Small intestine (tissue), 7 donors: Measurements from ENCODE around the gene KLK1. TPM values are rescaled to one million over a fixed set of nuclear protein-coding genes. Genes with fewer than 3 reads are reported as not detected.
"Not testable (repeated sequence)": the region's sequence is repeated elsewhere in the genome, so short reads cannot be mapped to it uniquely, and the experiment has no call there.

ENCODE experiments used
- DNase-seq, 2 donors: peaks; one replicate each; pipeline versions ENCODE4 v3.0.0 to v3.0.0-alpha.2; 2013
- FAIRE-seq: peaks from 2 replicates; lab custom pipeline; 2012; peaks lifted over from hg19 to GRCh38; lab: Jason Lieb, UNC
- H3K27ac ChIP-seq, 3 donors: one replicate each; pipeline ENCODE4 v1.5.1; 2013; ENCODE audit warnings: low read length in 2 of 3, mild to moderate bottlenecking in 2 of 3, control low read depth in 1 of 3, inconsistent platforms in 1 of 3, low read depth in 1 of 3, moderate library complexity in 1 of 3
- H3K27me3 ChIP-seq, 3 donors: one replicate each; pipeline ENCODE4 v1.6.1; 2013; ENCODE audit warnings: low read length in 3 of 3, inconsistent platforms in 1 of 3; ENCODE audit not compliant: control insufficient read depth in 3 of 3, insufficient read depth in 3 of 3
- H3K36me3 ChIP-seq, 3 donors: one replicate each; pipeline ENCODE4 v1.6.1; 2013; ENCODE audit warnings: low read length in 3 of 3, inconsistent platforms in 1 of 3, low read depth in 1 of 3, mild to moderate bottlenecking in 1 of 3, moderate library complexity in 1 of 3; ENCODE audit not compliant: control insufficient read depth in 3 of 3, insufficient read depth in 2 of 3
- H3K4me1 ChIP-seq, 3 donors: one replicate each; pipeline ENCODE4 v1.6.1; 2013; ENCODE audit warnings: low read length in 2 of 3, inconsistent platforms in 1 of 3, low read depth in 1 of 3, mild to moderate bottlenecking in 1 of 3, moderate library complexity in 1 of 3; ENCODE audit not compliant: control insufficient read depth in 3 of 3, insufficient read depth in 2 of 3
- H3K4me3 ChIP-seq, 3 donors: one replicate each; pipeline ENCODE4 v1.5.1; 2013; ENCODE audit warnings: low read length in 3 of 3, control low read depth in 1 of 3, inconsistent platforms in 1 of 3, low read depth in 1 of 3, mild to moderate bottlenecking in 1 of 3, moderate library complexity in 1 of 3
- H3K9me3 ChIP-seq, 2 donors: one replicate each; pipeline ENCODE4 v1.6.1; 2013; ENCODE audit warnings: low read depth in 1 of 2, low read length in 1 of 2; ENCODE audit not compliant: control insufficient read depth in 2 of 2, insufficient read depth in 1 of 2
- WGBS, 3 donors: extraction: QIAGEN DNeasy Blood & Tissue Kit; methylation state at CpG; one replicate each; pipeline ENCODE4 v1.1.7; 2013; 5-methylcytosine and 5-hydroxymethylcytosine counted together
- polyA plus RNA-seq, 4 donors: library from polyadenylated mRNA; stranded (reverse) in 3 of 4; unstranded in 1 of 4; fragments of 200-250 nt in 3 of 4; fragments of 120-200 nt in 1 of 4; gene quantifications; one replicate each; pipeline versions ENCODE4 v1.2.1 to v1.2.3, GENCODE V29; 2013
- donor health status: healthy with polysubstance abuse.
- donor health status: control.
- donor health status: control.
- donor health status: Bipolar disorder and iron deficiency.
- donor health status: healthy.

The KLK1 gene
- polyA plus RNA-seq, 4 donors = 12.5 to 48.9 (median 29.8) TPM

- no peaks in the 10 kb centered on the region for H3K9me3 ChIP-seq
- H3K36me3 ChIP-seq = peaks cover 0 to 6% (median 0%) of the 10 kb centered on the region in 3 donors
- WGBS, 3 donors = 52 to 82% (median 71%) methylated on average over 6 of the region's 6 CpGs
- H3K4me1 ChIP-seq = peaks cover 0 to 12% (median 2%) of the 10 kb centered on the region in 3 donors
- no peak overlapping the region for H3K4me3 ChIP-seq
- peaks cover 0 to 4% (median 0%) of the 10 kb centered on the region in 3 donors for H3K27me3 ChIP-seq
- H3K27ac ChIP-seq = no peak overlapping the region
- FAIRE-seq = no peak
- DNase-seq = no peak
Measured at GRCh38 chr19:50790922-50791467, 32.6 kb downstream of the KLK1 start.

- 85 to 91% (median 87%) methylated on average over 15 of the region's 15 CpGs for WGBS, 3 donors
- Histone ChIP-seq H3K27ac (no peak within 1 kb of the TSS), H3K9me3 (no peaks in the 10 kb centered on the region), H3K4me1 (peaks cover 0 to 12% (median 2%) of the 10 kb centered on the region in 3 donors), H3K36me3 (peaks cover 0 to under 1% (median 0%) of the 10 kb centered on the region in 3 donors), H3K4me3 (no peak within 1 kb of the TSS), H3K27me3 (peaks cover 0 to 4% (median 0%) of the 10 kb centered on the region in 3 donors)
- FAIRE-seq (no peak), DNase-seq (no peak)
Measured at GRCh38 chr19:50790396-50790795, 33.2 kb downstream of the KLK1 start, which contains the start of gene ACP4. Gene ACP4, plus strand, starts transcription at chr19:50790415. Its CDS starts 0 bp downstream, at chr19:50790415.

GRCh38 chr19:50785329-50785728, 38.3 kb downstream of the KLK1 start:
- Histone ChIP-seq H3K4me3 (no peak overlapping the region), H3K9me3 (no peaks in the 10 kb centered on the region), H3K27ac (no peak overlapping the region), H3K27me3 (peaks cover 0 to 11% (median 0%) of the 10 kb centered on the region in 3 donors), H3K4me1 (no peaks in the 10 kb centered on the region), H3K36me3 (no peaks in the 10 kb centered on the region)
- FAIRE-seq (no peak), DNase-seq (no peak)
- WGBS, 3 donors = 86 to 90% (median 87%) methylated on average over 12 of the region's 12 CpGs

- WGBS, 3 donors = 91 to 94% (median 91%) methylated on average over 3 of the region's 3 CpGs
- H3K27me3 ChIP-seq = peaks cover 0 to 16% (median 3%) of the 10 kb centered on the region in 3 donors
- DNase-seq (no peak), FAIRE-seq (no peak)
- no peak overlapping the region for H3K27ac ChIP-seq
- no peaks in the 10 kb centered on the region for H3K9me3 ChIP-seq
- H3K36me3 ChIP-seq = no peaks in the 10 kb centered on the region
- H3K4me3 ChIP-seq = no peak overlapping the region
- no peaks in the 10 kb centered on the region for H3K4me1 ChIP-seq
Measured at GRCh38 chr19:50784710-50785109, 38.9 kb downstream of the KLK1 start.

GRCh38 chr19:50783848-50784152, 39.8 kb downstream of the KLK1 start:
- H3K27me3 ChIP-seq = peaks cover 0 to 23% (median 6%) of the 10 kb centered on the region in 3 donors
- H3K27ac ChIP-seq, H3K4me1 ChIP-seq, H3K4me3 ChIP-seq, H3K36me3 ChIP-seq, FAIRE-seq, H3K9me3 ChIP-seq, DNase-seq: not testable (repeated sequence)
- 31 to 43% (median 35%) methylated on average over 8 of the region's 8 CpGs for WGBS, 3 donors

GRCh38 chr19:50780753-50781435, 42.7 kb downstream of the KLK1 start:
- Histone ChIP-seq H3K4me1 (no peaks in the 10 kb centered on the region), H3K27me3 (peaks cover 0 to 39% (median 12%) of the 10 kb centered on the region in 3 donors)
- FAIRE-seq = no peak

GRCh38 chr19:50779504-50780457, 43.8 kb downstream of the KLK1 start:
- H3K4me1 ChIP-seq = no peaks in the 10 kb centered on the region
- WGBS, 3 donors = 45 to 53% (median 46%) methylated on average over 25 of the region's 25 CpGs
- peaks cover 0 to 39% (median 13%) of the 10 kb centered on the region in 3 donors for H3K27me3 ChIP-seq
- no peak for FAIRE-seq
- no peak overlapping the region for H3K27ac ChIP-seq
- no peaks in the 10 kb centered on the region for H3K36me3 ChIP-seq
- DNase-seq = no peak
- H3K4me3 ChIP-seq = no peak overlapping the region
- no peaks in the 10 kb centered on the region for H3K9me3 ChIP-seq

More at GRCh38 chr19:50780753-50781435, 42.7 kb downstream of the KLK1 start:
- 64 to 70% (median 67%) methylated on average over 16 of the region's 16 CpGs for whole genome bisulfite sequencing, 3 donors
- Histone ChIP-seq H3K27ac (no peak overlapping the region), H3K4me3 (no peak overlapping the region), H3K9me3 (no peaks in the 10 kb centered on the region), H3K36me3 (no peaks in the 10 kb centered on the region)
- DNase-seq = no peak

- 45 to 62% (median 51%) methylated on average over 7 of the region's 7 CpGs for WGBS, 3 donors
- H3K4me3 ChIP-seq = no peak overlapping the region
- no peak for DNase-seq
- H3K27ac ChIP-seq = no peak overlapping the region
- H3K9me3 ChIP-seq = no peaks in the 10 kb centered on the region
- no peaks in the 10 kb centered on the region for H3K4me1 ChIP-seq
- peaks cover 0 to 39% (median 13%) of the 10 kb centered on the region in 3 donors for H3K27me3 ChIP-seq
- H3K36me3 ChIP-seq = no peaks in the 10 kb centered on the region
- no peak for FAIRE-seq
Measured at GRCh38 chr19:50778906-50779430, 44.6 kb downstream of the KLK1 start.
